Lung (tissue), 12 donors: ENCODE measurements around the gene RPS28. TPM values are rescaled to one million over a fixed set of nuclear protein-coding genes. Genes with fewer than 3 reads are reported as not detected.
A peak's percentile ranks its signal among the peaks of the same experiment; 100 is the strongest.

Experiments used
- ATAC-seq: fragments of 200-7000 bp; cut with Tn5 transposase; one replicate; pipeline ENCODE4 v1.9.1; 2020; ENCODE audit warnings: moderate number of reproducible peaks; ENCODE audit not compliant: insufficient read depth, low FRiP score
- DNase-seq, 3 donors: peaks; one replicate each; pipeline ENCODE4 v3.0.0-alpha.2; 2013 to 2017
- H3K27ac ChIP-seq, 2 donors: one replicate each; pipeline ENCODE4 v1.5.1; 2013; ENCODE audit warnings: mild to moderate bottlenecking in 2 of 2, moderate library complexity in 2 of 2, control low read depth in 1 of 2, inconsistent platforms in 1 of 2, low read depth in 1 of 2, low read length in 1 of 2
- H3K27me3 ChIP-seq, 3 donors: one replicate each; pipeline ENCODE4 v1.5.1; 2013; ENCODE audit warnings: low read length in 2 of 3; ENCODE audit not compliant: control insufficient read depth in 3 of 3, insufficient read depth in 3 of 3
- H3K36me3 ChIP-seq, 4 donors: one replicate each; pipeline ENCODE4 v1.5.1; 2013; ENCODE audit warnings: low read length in 4 of 4, mild to moderate bottlenecking in 1 of 4, moderate library complexity in 1 of 4; ENCODE audit not compliant: control insufficient read depth in 4 of 4, insufficient read depth in 4 of 4
- H3K4me1 ChIP-seq, 5 donors: one replicate each; pipeline ENCODE4 v1.5.1; 2013; ENCODE audit warnings: low read length in 5 of 5, mild to moderate bottlenecking in 2 of 5, moderate library complexity in 1 of 5; ENCODE audit not compliant: control insufficient read depth in 5 of 5, insufficient read depth in 5 of 5
- H3K4me3 ChIP-seq: one replicate; pipeline ENCODE4 v1.5.1; 2013; ENCODE audit warnings: mild to moderate bottlenecking, control low read depth, moderate library complexity
- H3K9ac ChIP-seq, 2 donors: one replicate each; pipeline ENCODE4 v1.5.1; 2013; ENCODE audit warnings: low read length in 2 of 2, control low read depth in 1 of 2; ENCODE audit not compliant: insufficient read depth in 1 of 2
- H3K9me3 ChIP-seq, 4 donors: one replicate each; pipeline ENCODE4 v1.5.1; 2013; ENCODE audit warnings: low read length in 3 of 4, mild to moderate bottlenecking in 1 of 4, moderate library complexity in 1 of 4; ENCODE audit not compliant: control insufficient read depth in 4 of 4, insufficient read depth in 3 of 4
- CTCF ChIP-seq: IDR thresholded peaks from 2 replicates; pipeline ENCODE4 v1.5.1; 2012; ENCODE audit warnings: mild to moderate bottlenecking; ENCODE audit errors: control extremely low read depth, extremely low read depth
- WGBS, 2 donors: extraction: QIAGEN DNeasy Blood & Tissue Kit; methylation state at CpG; one replicate each; pipeline ENCODE4 v1.1.7; 2013; 5-methylcytosine and 5-hydroxymethylcytosine counted together
- polyA plus RNA-seq, 2 donors: library from polyadenylated mRNA; stranded (reverse); fragments of 200-250 nt; gene quantifications; one replicate each; pipeline ENCODE4 v1.2.1, GENCODE V29; 2013
- total RNA-seq, 2 donors: library from RNA; depleted of rRNA in 1 of 2; stranded (reverse); fragments of >200 nt in 1 of 2; gene quantifications; one replicate each; pipeline ENCODE4 v1.2.1, GENCODE V29; 2014 to 2021
- donor health status: control.
- donor health status: control.
- donor health status: Bipolar disorder and iron deficiency.
- donor health status: healthy.
- donor health status: DM: yes; HTN: yes; CAD: no.

Gene RPS28
- total and polyA plus RNA-seq, 4 donors: 588 to 1,897 (median 1,296) TPM

GRCh38 chr19:8334458-8335342 lies 13.4 kb downstream of the RPS28 start:
- H3K4me3 ChIP-seq: no peak overlapping the region
- 27 to 34% methylated on average over 89 to 117 of the region's 117 CpGs for WGBS, 2 donors
- no peaks in the 10 kb centered on the region for H3K9me3 ChIP-seq
- peak overlapping the region in 1 of 2 donors; percentile 44 for H3K27ac ChIP-seq
- ATAC-seq (peak; percentile 74), DNase-seq (peak; percentile 74 to 91 (median 80))
- H3K27me3 ChIP-seq: peaks cover 0 to 45% (median 36%) of the 10 kb centered on the region in 3 donors
- H3K4me1 ChIP-seq: peaks cover 0 to 10% (median 4%) of the 10 kb centered on the region in 5 donors
- H3K9ac ChIP-seq: no peak overlapping the region
- peaks cover 0 to 23% (median 0%) of the 10 kb centered on the region in 4 donors for H3K36me3 ChIP-seq
- no peak for TF ChIP-seq CTCF

GRCh38 chr19:8335343-8336071 lies 14.2 kb downstream of the RPS28 start:
- Histone ChIP-seq H3K9ac (no peak overlapping the region), H3K4me3 (peak overlapping the region; percentile 13), H3K9me3 (no peaks in the 10 kb centered on the region), H3K27me3 (peaks cover 0 to 47% (median 36%) of the 10 kb centered on the region in 3 donors), H3K36me3 (peaks cover 0 to 18% (median 0%) of the 10 kb centered on the region in 4 donors), H3K27ac (peak overlapping the region in 1 of 2 donors; percentile 60), H3K4me1 (peaks cover 0 to 12% (median 4%) of the 10 kb centered on the region in 5 donors)
- ATAC-seq: peak; percentile 4
- WGBS, 2 donors: 7 to 30% methylated on average over 55 to 79 of the region's 79 CpGs
- TF ChIP-seq CTCF: no peak
- DNase-seq: no peak

GRCh38 chr19:8336072-8336569 lies 14.8 kb downstream of the RPS28 start:
- DNase-seq: no peak
- no peak for TF ChIP-seq CTCF
- no peaks in the 10 kb centered on the region for H3K9me3 ChIP-seq
- H3K9ac ChIP-seq: no peak overlapping the region
- H3K36me3 ChIP-seq: peaks cover 0 to 18% (median 0%) of the 10 kb centered on the region in 4 donors
- H3K4me1 ChIP-seq: peaks cover 0 to 14% (median 5%) of the 10 kb centered on the region in 5 donors
- H3K27me3 ChIP-seq: peaks cover 0 to 49% (median 36%) of the 10 kb centered on the region in 3 donors
- ATAC-seq: no peak
- WGBS, 2 donors: 32 to 36% methylated on average over 27 of the region's 27 CpGs
- H3K27ac ChIP-seq: peak overlapping the region in 1 of 2 donors; percentile 60
- H3K4me3 ChIP-seq: no peak overlapping the region
